ENCODE measurements around the gene YY1.

- TF ChIP-seq CTCF (IDR thresholded peaks at IDR 0.05; ENCODE audit: poor library complexity), result peak; percentile 66
- no peak for TF ChIP-seq EZH2phosphoT487 (IDR thresholded peaks at IDR 0.05; ENCODE audit: low read depth, severe bottlenecking, unreplicated experiment)
These were observed 79.2 kb downstream of the YY1 start for GRCh38 chr14:100317912-100318808.
